ENCODE measurements around the gene SORBS1.

SORBS1 gene

DNA sequence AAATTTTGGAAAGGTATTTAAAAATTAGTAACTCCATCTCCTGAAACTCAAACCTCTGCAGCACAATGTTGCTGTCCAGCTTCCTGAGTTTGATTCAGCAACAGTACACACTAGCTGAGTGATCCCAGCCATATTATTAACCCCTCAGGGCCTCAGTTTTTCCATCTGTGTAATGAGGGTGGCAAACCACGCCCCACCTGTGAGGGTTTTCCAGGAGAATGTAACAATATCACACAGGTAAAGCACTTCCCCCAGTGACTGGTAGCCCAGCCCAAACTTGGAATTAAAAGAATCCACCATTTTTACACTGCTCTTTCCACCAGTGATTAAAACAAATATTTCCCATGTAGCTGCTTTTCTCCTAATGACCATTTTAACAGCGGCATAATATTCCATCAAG is 122.4 kb downstream of the SORBS1 start:
- no peak overlapping the region for H3K9ac ChIP-seq (ENCODE audit: low read length)
- no peak overlapping the region for H3K4me3 ChIP-seq (ENCODE audit: low read length)
- H4K20me1 ChIP-seq (ENCODE audit: insufficient read depth, low read length) = no peaks in the 10 kb centered on the region
- no peak overlapping the region for H2AFZ ChIP-seq (ENCODE audit: low read length)
- H3K4me2 ChIP-seq (ENCODE audit: low read depth, low read length) = no peak overlapping the region
- no peaks in the 10 kb centered on the region for H3K9me3 ChIP-seq (replicated peaks; ENCODE audit: insufficient read depth, low read length)
- H3K27ac ChIP-seq (ENCODE audit: low read length) = no peak overlapping the region
- no peak for TF ChIP-seq EZH2phosphoT487 (IDR thresholded peaks at IDR 0.05; ENCODE audit: low read length)
- no peak for TF ChIP-seq EZH2 (optimal IDR thresholded peaks at IDR 0.05; ENCODE audit: low read depth, low read length)
- TF ChIP-seq, protein P1, sequence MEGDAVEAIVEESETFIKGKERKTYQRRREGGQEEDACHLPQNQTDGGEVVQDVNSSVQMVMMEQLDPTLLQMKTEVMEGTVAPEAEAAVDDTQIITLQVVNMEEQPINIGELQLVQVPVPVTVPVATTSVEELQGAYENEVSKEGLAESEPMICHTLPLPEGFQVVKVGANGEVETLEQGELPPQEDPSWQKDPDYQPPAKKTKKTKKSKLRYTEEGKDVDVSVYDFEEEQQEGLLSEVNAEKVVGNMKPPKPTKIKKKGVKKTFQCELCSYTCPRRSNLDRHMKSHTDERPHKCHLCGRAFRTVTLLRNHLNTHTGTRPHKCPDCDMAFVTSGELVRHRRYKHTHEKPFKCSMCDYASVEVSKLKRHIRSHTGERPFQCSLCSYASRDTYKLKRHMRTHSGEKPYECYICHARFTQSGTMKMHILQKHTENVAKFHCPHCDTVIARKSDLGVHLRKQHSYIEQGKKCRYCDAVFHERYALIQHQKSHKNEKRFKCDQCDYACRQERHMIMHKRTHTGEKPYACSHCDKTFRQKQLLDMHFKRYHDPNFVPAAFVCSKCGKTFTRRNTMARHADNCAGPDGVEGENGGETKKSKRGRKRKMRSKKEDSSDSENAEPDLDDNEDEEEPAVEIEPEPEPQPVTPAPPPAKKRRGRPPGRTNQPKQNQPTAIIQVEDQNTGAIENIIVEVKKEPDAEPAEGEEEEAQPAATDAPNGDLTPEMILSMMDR (IDR thresholded peaks at IDR 0.05; ENCODE audit: low read length) = no peak
- H3K9me2 ChIP-seq (replicated peaks; ENCODE audit: insufficient read depth, low read length) = no peaks in the 10 kb centered on the region
- H3K36me3 ChIP-seq (replicated peaks; ENCODE audit: insufficient read depth, low read length) = no peaks in the 10 kb centered on the region
- DNase-seq = no peak
- H3K4me1 ChIP-seq (ENCODE audit: low read length) = peaks cover 19% of the 10 kb centered on the region
- no peaks in the 10 kb centered on the region for H3K79me2 ChIP-seq (ENCODE audit: low read length)
- 0 out of 2 replicates have a peak, but pooled peaks cover 9% of the 10 kb centered on the region for H3K27me3 ChIP-seq (replicated peaks; ENCODE audit: insufficient read depth, low read length)
- H3F3A ChIP-seq (ENCODE audit: insufficient read depth, low read length) = peaks cover 16% of the 10 kb centered on the region

GRCh38 chr10:95437669-95438068 is 123.5 kb downstream of the SORBS1 start:
- H3K4me2 ChIP-seq (ENCODE audit: low read depth, low read length) = no peak overlapping the region
- H3K36me3 ChIP-seq (replicated peaks; ENCODE audit: insufficient read depth, low read length) = no peaks in the 10 kb centered on the region
- H3K27ac ChIP-seq (ENCODE audit: low read length) = no peak overlapping the region
- no peaks in the 10 kb centered on the region for H3K9me2 ChIP-seq (replicated peaks; ENCODE audit: insufficient read depth, low read length)
- no peak overlapping the region for H2AFZ ChIP-seq (ENCODE audit: low read length)
- no peaks in the 10 kb centered on the region for H4K20me1 ChIP-seq (ENCODE audit: insufficient read depth, low read length)
- peaks cover 16% of the 10 kb centered on the region for H3F3A ChIP-seq (ENCODE audit: insufficient read depth, low read length)
- TF ChIP-seq EZH2phosphoT487 (IDR thresholded peaks at IDR 0.05; ENCODE audit: low read length) (no peak), EZH2 (optimal IDR thresholded peaks at IDR 0.05; ENCODE audit: low read depth, low read length) (no peak)
- TF ChIP-seq, protein P1 (IDR thresholded peaks at IDR 0.05; ENCODE audit: low read length) = no peak
- H3K4me1 ChIP-seq (ENCODE audit: low read length) = peaks cover 19% of the 10 kb centered on the region
- no peak overlapping the region for H3K4me3 ChIP-seq (ENCODE audit: low read length)
- H3K79me2 ChIP-seq (ENCODE audit: low read length) = no peaks in the 10 kb centered on the region
- no peaks in the 10 kb centered on the region for H3K9me3 ChIP-seq (replicated peaks; ENCODE audit: insufficient read depth, low read length)
- 0 out of 2 replicates have a peak, but pooled peaks cover 9% of the 10 kb centered on the region for H3K27me3 ChIP-seq (replicated peaks; ENCODE audit: insufficient read depth, low read length)
- no peak overlapping the region for H3K9ac ChIP-seq (ENCODE audit: low read length)
- DNase-seq = no peak

GRCh38 chr10:95435548-95436279 is 125.5 kb downstream of the SORBS1 start:
- peaks cover under 1% of the 10 kb centered on the region for H3F3A ChIP-seq (ENCODE audit: insufficient read depth, low read length)
- H3K27me3 ChIP-seq (replicated peaks; ENCODE audit: insufficient read depth, low read length) = 0 out of 2 replicates have a peak, but pooled peaks cover 9% of the 10 kb centered on the region
- no peaks in the 10 kb centered on the region for H3K79me2 ChIP-seq (ENCODE audit: low read length)
- H3K4me1 ChIP-seq (ENCODE audit: low read length) = peaks cover 7% of the 10 kb centered on the region
- H3K36me3 ChIP-seq (replicated peaks; ENCODE audit: insufficient read depth, low read length) = no peaks in the 10 kb centered on the region
- H3K9ac ChIP-seq (ENCODE audit: low read length) = no peak overlapping the region
- no peaks in the 10 kb centered on the region for H3K9me3 ChIP-seq (replicated peaks; ENCODE audit: insufficient read depth, low read length)
- H4K20me1 ChIP-seq (ENCODE audit: insufficient read depth, low read length) = no peaks in the 10 kb centered on the region
- no peak overlapping the region for H3K27ac ChIP-seq (ENCODE audit: low read length)
- no peaks in the 10 kb centered on the region for H3K9me2 ChIP-seq (replicated peaks; ENCODE audit: insufficient read depth, low read length)
- H3K4me3 ChIP-seq (ENCODE audit: low read length) = no peak overlapping the region
- no peak for DNase-seq
- TF ChIP-seq, protein P1 (IDR thresholded peaks at IDR 0.05; ENCODE audit: low read length) = no peak
- TF ChIP-seq EZH2 (optimal IDR thresholded peaks at IDR 0.05; ENCODE audit: low read depth, low read length) (no peak), EZH2phosphoT487 (IDR thresholded peaks at IDR 0.05; ENCODE audit: low read length) (no peak)
- no peak overlapping the region for H3K4me2 ChIP-seq (ENCODE audit: low read depth, low read length)
- H2AFZ ChIP-seq (ENCODE audit: low read length) = no peak overlapping the region
